NB4 (cell line): ENCODE data around the gene COL23A1.

Experiments used
- CTCF ChIP-seq: IDR thresholded peaks from one replicate; pipeline ENCODE4 v1.5.1; 2012; ENCODE audit warnings: low read depth, low read length
- MAX ChIP-seq: IDR thresholded peaks from 2 replicates; pipeline ENCODE4 v1.6.1; 2011; ENCODE audit warnings: low read depth, low read length
- POLR2A ChIP-seq: IDR thresholded peaks from 2 replicates; pipeline ENCODE4 v1.6.1; 2011; ENCODE audit warnings: mild to moderate bottlenecking; ENCODE audit not compliant: insufficient read length; ENCODE audit errors: extremely low read depth

- TF ChIP-seq CTCF: no peak
- no peak for TF ChIP-seq POLR2A
- no peak for TF ChIP-seq MAX
These were observed 347.8 kb downstream of the COL23A1 start for GRCh38 chr5:178242416-178242815.
